H1 (cell line): ENCODE data around the gene RGCC. TPM values are rescaled to one million over a fixed set of nuclear protein-coding genes. Genes with fewer than 3 reads are reported as not detected.

Experiments used
- CTCF ChIA-PET: fragments of 300-600 bp; sonication (Branson Sonifier 250); formaldehyde crosslinking; loops from one replicate; lab custom pipeline; 2021; ENCODE audit not compliant: partially characterized antibody; lab: Charles Lee
- POLR2A ChIA-PET: fragments of 300-600 bp; sonication (Branson Sonifier 250); formaldehyde crosslinking; loops from one replicate; lab custom pipeline; 2021; ENCODE audit warnings: inconsistent platforms; ENCODE audit not compliant: partially characterized antibody; lab: Charles Lee
- DNase-seq, 2 experiments: peaks; one replicate each; pipeline versions ENCODE4 v3.0.0 to v3.0.0-alpha.2; 2010 to 2022; ENCODE audit warnings: low spot score in 2 of 2, low read depth in 1 of 2, mixed read lengths in 1 of 2
- FAIRE-seq: peaks from 2 replicates; lab custom pipeline; 2011; peaks lifted over from hg19 to GRCh38; lab: Jason Lieb, UNC
- H2AFZ ChIP-seq: 2 replicates; pipeline ENCODE4 v1.8.1; 2012; ENCODE audit warnings: low read length, inconsistent platforms
- H2AK5ac ChIP-seq: 2 replicates; pipeline ENCODE4 v1.6.1; 2013; ENCODE audit warnings: low read depth, low read length
- H2BK120ac ChIP-seq: replicated peaks from 2 replicates; pipeline ENCODE3; 2013; ENCODE audit warnings: low read depth, low read length, inconsistent platforms
- H2BK12ac ChIP-seq: 2 replicates; pipeline ENCODE4 v1.6.1; 2013; ENCODE audit warnings: low read depth, low read length
- H2BK15ac ChIP-seq: 2 replicates; pipeline ENCODE4 v1.6.1; 2013; ENCODE audit warnings: low read length
- H2BK20ac ChIP-seq: 2 replicates; pipeline ENCODE4 v1.6.1; 2013; ENCODE audit warnings: low read length
- H2BK5ac ChIP-seq: 2 replicates; pipeline ENCODE4 v1.6.1; 2013; ENCODE audit warnings: low read depth, low read length
- H3K14ac ChIP-seq: 2 replicates; pipeline ENCODE4 v1.6.1; 2013; ENCODE audit warnings: inconsistent platforms; ENCODE audit not compliant: insufficient read length
- H3K18ac ChIP-seq: 2 replicates; pipeline ENCODE4 v1.6.1; 2013; ENCODE audit warnings: low read length; ENCODE audit errors: extremely low read depth
- H3K23ac ChIP-seq: 2 replicates; pipeline ENCODE4 v1.6.1; 2013; ENCODE audit warnings: inconsistent platforms; ENCODE audit not compliant: insufficient read length
- H3K23me2 ChIP-seq: 2 replicates; pipeline ENCODE4 v1.6.1; 2013; ENCODE audit warnings: low read depth, low read length
- H3K27ac ChIP-seq: 2 replicates; pipeline ENCODE4 v1.6.1; 2011; ENCODE audit warnings: low read depth, low read length, inconsistent platforms
- H3K27me3 ChIP-seq, 4 experiments: replicated peaks in 1 of 4; 1 replicate in 1 of 4; 2 replicates in 3 of 4; pipeline versions ENCODE4 v1.6.1 to v1.8.1; 2011 to 2013; ENCODE audit warnings: low read length in 3 of 4, mild to moderate bottlenecking in 3 of 4, inconsistent platforms in 2 of 4, mixed read lengths in 2 of 4, moderate library complexity in 1 of 4; ENCODE audit not compliant: control insufficient read depth in 3 of 4, insufficient read depth in 3 of 4; ENCODE audit errors: extremely low read depth in 1 of 4
- H3K36me3 ChIP-seq, 4 experiments: 2 replicates each; pipeline versions ENCODE4 v1.6.1 to v1.8.1; 2011 to 2013; ENCODE audit warnings: mild to moderate bottlenecking in 4 of 4, low read length in 3 of 4, moderate library complexity in 2 of 4, control low read depth in 1 of 4, inconsistent platforms in 1 of 4; ENCODE audit not compliant: insufficient read depth in 4 of 4, control insufficient read depth in 2 of 4
- H3K4ac ChIP-seq: replicated peaks from 2 replicates; pipeline ENCODE3; 2013; ENCODE audit warnings: low read length, low read depth, mixed read lengths, inconsistent platforms; ENCODE audit not compliant: insufficient read length
- H3K4me1 ChIP-seq, 4 experiments: replicated peaks in 1 of 4; 1 replicate in 1 of 4; 2 replicates in 3 of 4; pipeline versions ENCODE4 v1.6.1 to v1.8.1; 2011 to 2013; ENCODE audit warnings: low read length in 3 of 4, inconsistent platforms in 2 of 4, mixed read lengths in 1 of 4; ENCODE audit not compliant: insufficient read depth in 4 of 4, control insufficient read depth in 3 of 4
- H3K4me2 ChIP-seq, 2 experiments: 2 replicates each; pipeline versions ENCODE4 v1.6.1 to v1.8.1; 2011 to 2013; ENCODE audit warnings: low read depth in 2 of 2, low read length in 2 of 2, control low read depth in 1 of 2, inconsistent platforms in 1 of 2, mild to moderate bottlenecking in 1 of 2; ENCODE audit not compliant: insufficient read depth in 1 of 2
- H3K4me3 ChIP-seq, 4 experiments: fragments of 200-600, 300-600 bp in 1 of 4; sonication (generic), shearing (Covaris generic), sonication (Bioruptor Twin) in 1 of 4; 2 replicates each; pipeline versions ENCODE4 v1.5.1 to v1.8.1; 2011 to 2016; ENCODE audit warnings: low read length in 4 of 4, low read depth in 3 of 4, control low read depth in 2 of 4, inconsistent platforms in 2 of 4, mild to moderate bottlenecking in 2 of 4, mixed read lengths in 1 of 4, moderate library complexity in 1 of 4; ENCODE audit not compliant: insufficient read depth in 2 of 4; ENCODE audit errors: extremely low read depth in 1 of 4
- H3K56ac ChIP-seq: replicated peaks from 2 replicates; pipeline ENCODE3; 2013; ENCODE audit warnings: low read depth, mild to moderate bottlenecking, mixed read lengths, low read length, inconsistent platforms; ENCODE audit not compliant: insufficient read length
- H3K79me1 ChIP-seq: 2 replicates; pipeline ENCODE4 v1.6.1; 2013; ENCODE audit warnings: low read depth, low read length, control low read depth
- H3K79me2 ChIP-seq, 2 experiments: 2 replicates each; pipeline versions ENCODE4 v1.6.1 to v1.8.1; 2012 to 2013; ENCODE audit warnings: low read length in 2 of 2, mild to moderate bottlenecking in 2 of 2, inconsistent platforms in 1 of 2; ENCODE audit not compliant: insufficient read depth in 2 of 2, control insufficient read depth in 1 of 2
- H3K9ac ChIP-seq, 4 experiments: replicated peaks in 1 of 4; 1 replicate in 1 of 4; 2 replicates in 3 of 4; pipeline versions ENCODE4 v1.6.1 to v1.8.1; 2011 to 2013; ENCODE audit warnings: low read depth in 3 of 4, low read length in 3 of 4, control low read depth in 2 of 4, mild to moderate bottlenecking in 2 of 4, moderate library complexity in 2 of 4, inconsistent platforms in 1 of 4; ENCODE audit errors: extremely low read depth in 1 of 4
- H3K9me3 ChIP-seq, 2 experiments: 2 replicates each; pipeline versions ENCODE4 v1.6.1 to v1.8.1; 2012 to 2013; ENCODE audit warnings: mild to moderate bottlenecking in 2 of 2, moderate library complexity in 2 of 2, control low read depth in 1 of 2, inconsistent platforms in 1 of 2, low read depth in 1 of 2, low read length in 1 of 2, mixed read lengths in 1 of 2; ENCODE audit not compliant: insufficient read depth in 2 of 2
- H4K20me1 ChIP-seq, 2 experiments: replicated peaks in 1 of 2; 2 replicates each; pipeline versions ENCODE3 to v1.8.1; 2011 to 2013; ENCODE audit warnings: inconsistent platforms in 2 of 2, low read length in 2 of 2, mild to moderate bottlenecking in 1 of 2; ENCODE audit not compliant: insufficient read depth in 2 of 2, control insufficient read depth in 1 of 2
- H4K5ac ChIP-seq: 2 replicates; pipeline ENCODE4 v1.6.1; 2013; ENCODE audit warnings: low read length, low read depth, mixed read lengths, inconsistent platforms; ENCODE audit not compliant: insufficient read length
- H4K8ac ChIP-seq: 2 replicates; pipeline ENCODE4 v1.8.0; 2013; ENCODE audit warnings: mild to moderate bottlenecking, moderate library complexity, low read length, inconsistent platforms; ENCODE audit not compliant: insufficient read depth; ENCODE audit errors: extremely low read depth
- H4K91ac ChIP-seq: replicated peaks from 2 replicates; pipeline ENCODE3; 2013; ENCODE audit warnings: low read length, mixed read lengths, inconsistent platforms; ENCODE audit not compliant: insufficient read length
- BRCA1 ChIP-seq: IDR thresholded peaks from 2 replicates; pipeline ENCODE4 v1.6.1; 2012; ENCODE audit warnings: low read depth, low read length, improper control_type of control experiment
- CREB1 ChIP-seq: IDR thresholded peaks from 2 replicates; pipeline ENCODE4 v1.6.1; 2012; ENCODE audit warnings: inconsistent platforms
- E2F6 ChIP-seq: IDR thresholded peaks from 2 replicates; pipeline ENCODE4 v1.6.1; 2012; ENCODE audit warnings: inconsistent platforms
- EGR1 ChIP-seq: IDR thresholded peaks from 2 replicates; pipeline ENCODE4 v1.6.1; 2011; ENCODE audit warnings: low read depth, low read length, borderline replicate concordance
- FOSL1 ChIP-seq: IDR thresholded peaks from 2 replicates; pipeline ENCODE4 v1.6.1; 2011; ENCODE audit warnings: mild to moderate bottlenecking, low read depth, low read length, moderate library complexity; ENCODE audit not compliant: insufficient read depth
- NRF1 ChIP-seq: IDR thresholded peaks from 2 replicates; pipeline ENCODE4 v1.6.1; 2011; ENCODE audit warnings: mild to moderate bottlenecking, low read depth, low read length, improper control_type of control experiment
- RAD21 ChIP-seq, 2 experiments: IDR thresholded peaks in 1 of 2; conservative IDR thresholded peaks in 1 of 2; 2 replicates each; pipeline ENCODE4 v1.6.1; 2011; ENCODE audit warnings: low read depth in 2 of 2, low read length in 2 of 2, improper control_type of control experiment in 1 of 2, inconsistent platforms in 1 of 2, mild to moderate bottlenecking in 1 of 2, moderate library complexity in 1 of 2
- RBBP5 ChIP-seq: IDR thresholded peaks from 2 replicates; pipeline ENCODE4 v1.7.1; 2012; ENCODE audit warnings: low read depth, mild to moderate bottlenecking, inconsistent platforms, low read length, moderate library complexity, borderline replicate concordance
- RFX5 ChIP-seq: IDR thresholded peaks from 2 replicates; pipeline ENCODE4 v1.6.1; 2011; ENCODE audit warnings: low read depth, low read length, improper control_type of control experiment, borderline replicate concordance
- SP1 ChIP-seq: IDR thresholded peaks from 2 replicates; pipeline ENCODE4 v1.6.1; 2011; ENCODE audit warnings: low read depth, low read length
- SP2 ChIP-seq: IDR thresholded peaks from 2 replicates; pipeline ENCODE4 v1.6.1; 2012; ENCODE audit warnings: mild to moderate bottlenecking, low read length, inconsistent platforms
- TAF7 ChIP-seq: optimal IDR thresholded peaks from 2 replicates; pipeline ENCODE3; 2011; ENCODE audit warnings: low read depth, mild to moderate bottlenecking, inconsistent platforms, low read length, moderate library complexity, borderline replicate concordance
- WGBS, 2 experiments: shearing (Covaris generic) in 1 of 2; methylation state at CpG; one replicate each; pipeline versions ENCODE4 v1.1.6 to v1.1.7; 2013 to 2015; ENCODE audit warnings: low lambda C conversion rate in 2 of 2, mixed read lengths in 2 of 2, inconsistent platforms in 1 of 2, low coverage in 1 of 2, missing lambda C conversion rate in 1 of 2; ENCODE audit not compliant: insufficient replicate concordance in 2 of 2, insufficient coverage in 1 of 2, insufficient read length in 1 of 2; ENCODE audit errors: extremely low coverage in 1 of 2, missing lambda C conversion rate in 1 of 2; 5-methylcytosine and 5-hydroxymethylcytosine counted together
- polyA plus RNA-seq, 7 experiments: library from polyadenylated mRNA; depleted of rRNA in 3 of 7; stranded (reverse) in 5 of 7; unstranded in 2 of 7; fragments of >200 nt in 5 of 7; fragments of 200-250 nt in 2 of 7; gene quantifications; 1 replicate in 5 of 7; 2 replicates in 1 of 7; 4 replicates in 1 of 7; pipeline versions ENCODE4 v1.2.1 to v1.2.3, GENCODE V29; 2011 to 2013; ENCODE audit warnings: missing spikeins in 2 of 7, mixed read lengths in 2 of 7
- total RNA-seq: library from RNA; stranded (reverse); fragmentation: NEBNext Ultra II Directional; extraction: Animal tissue kit (Norgen Biotek cat#: 25700); gene quantifications from 2 replicates; pipeline ENCODE4 v1.2.1, GENCODE V29; 2021

RGCC gene
- total and polyA plus RNA-seq, 2 of the 8 experiments (the other 6 are each of a cell fraction or from before 2014, with no cell fraction given) = 0.41 TPM; not detected in 1

- Histone ChIP-seq H2AK5ac (no peak overlapping the region), H3K36me3 (no peaks in the 10 kb centered on the region), H3K14ac (no peak overlapping the region), H3K4me1 (no peaks in the 10 kb centered on the region), H3K4ac (no peak overlapping the region), H2AFZ (no peak overlapping the region), H2BK15ac (no peak overlapping the region), H3K23ac (no peak overlapping the region), H3K79me1 (no peaks in the 10 kb centered on the region), H2BK20ac (no peak overlapping the region), H3K56ac (no peak overlapping the region), H3K4me3 (no peak overlapping the region), H3K9ac (no peak overlapping the region), H3K27ac (no peak overlapping the region), H2BK5ac (no peak overlapping the region), H3K79me2 (no peaks in the 10 kb centered on the region), H3K18ac (no peak overlapping the region), H2BK120ac (no peak overlapping the region), H3K27me3 (no peaks in the 10 kb centered on the region), H4K8ac (no peak overlapping the region), H3K4me2 (no peak overlapping the region), H4K91ac (no peak overlapping the region), H4K5ac (no peak overlapping the region), H3K23me2 (no peaks in the 10 kb centered on the region), H2BK12ac (no peak overlapping the region), H4K20me1 (no peaks in the 10 kb centered on the region), H3K9me3 (no peaks in the 10 kb centered on the region)
- ChIA-PET CTCF (interaction anchor here (0.6 to 1.7 kb wide), 2 partner anchors 241 to 264 kb away, joined by 3 read pairs; no protein-coding TSS in a partner anchor), POLR2A (no interaction called here)
- DNase-seq = no peak
- WGBS, 2 experiments = 88% methylated on average over 2 of the region's 2 CpGs; no CpG with 5 or more reads in 1 of the 2 experiments
- no peak for FAIRE-seq
- no peak for TF ChIP-seq BRCA1
- no peak for TF ChIP-seq E2F6
- TF ChIP-seq FOSL1 = no peak
- no peak for TF ChIP-seq SP1
- no peak for TF ChIP-seq EGR1
- TF ChIP-seq RBBP5 = no peak
- no peak for TF ChIP-seq TAF7
- TF ChIP-seq RFX5 = no peak
- no peak for TF ChIP-seq RAD21 (IDR thresholded peaks at IDR 0.05 in 1 of 2, conservative IDR thresholded peaks at IDR 0.05 in 1 of 2; ENCODE audit: low read depth in 2 of 2, low read length in 2 of 2)
- no peak for TF ChIP-seq CREB1
- no peak for TF ChIP-seq SP2
- no peak for TF ChIP-seq NRF1
Measured at GRCh38 chr13:41409611-41410010, 47.7 kb upstream of the RGCC start.
